Type B pancreatic cell (in vitro differentiated cells): ENCODE measurements around the gene ARAP1. TPM values are rescaled to one million over a fixed set of nuclear protein-coding genes. Genes with fewer than 3 reads are reported as not detected.

ENCODE experiments used
- DNase-seq: peaks from one replicate; pipeline ENCODE4 v3.0.0; 2021; ENCODE audit warnings: mixed read lengths; ENCODE audit not compliant: unreplicated experiment; ENCODE audit errors: extremely low spot score
- H3K27ac Mint-ChIP-seq: 2 replicates; pipeline ENCODE4 v1.8.0; 2021; ENCODE audit warnings: mild to moderate bottlenecking, mixed read lengths
- H3K27me3 Mint-ChIP-seq: 2 replicates; pipeline ENCODE4 v1.8.0; 2021; ENCODE audit warnings: mixed read lengths
- H3K36me3 Mint-ChIP-seq: 2 replicates; pipeline ENCODE4 v1.8.0; 2021; ENCODE audit warnings: mixed read lengths
- H3K4me1 Mint-ChIP-seq: one replicate; pipeline ENCODE4 v1.8.0; 2021; ENCODE audit warnings: mixed read lengths; ENCODE audit not compliant: unreplicated experiment
- H3K4me3 Mint-ChIP-seq: 2 replicates; pipeline ENCODE4 v1.8.0; 2021; ENCODE audit warnings: mild to moderate bottlenecking, mixed read lengths
- H3K9me3 Mint-ChIP-seq: 2 replicates; pipeline ENCODE4 v1.8.0; 2021; ENCODE audit warnings: mixed read lengths
- total RNA-seq: library from RNA; stranded (reverse); gene quantifications from 2 replicates; pipeline ENCODE4 v1.2.1, GENCODE V29; 2021; ENCODE audit warnings: low replicate concordance
- TF ChIP-seq, protein P1 (sequence below): fragments of 200-600 bp; sonication (generic); conservative IDR thresholded peaks from 2 replicates; pipeline ENCODE4 v1.5.0; 2021; ENCODE audit warnings: antibody characterized with exemption, mild to moderate bottlenecking

The ARAP1 gene
- total RNA-seq, 1 donor from 2014 or later: 80.5 TPM

- Mint-ChIP-seq H3K9me3 (no peaks in the 10 kb centered on the region), H3K27me3 (peaks cover 76% of the 10 kb centered on the region), H3K27ac (no peak overlapping the region), H3K4me1 (peaks cover 3% of the 10 kb centered on the region), H3K36me3 (no peaks in the 10 kb centered on the region), H3K4me3 (no peak overlapping the region)
- TF ChIP-seq, protein P1, sequence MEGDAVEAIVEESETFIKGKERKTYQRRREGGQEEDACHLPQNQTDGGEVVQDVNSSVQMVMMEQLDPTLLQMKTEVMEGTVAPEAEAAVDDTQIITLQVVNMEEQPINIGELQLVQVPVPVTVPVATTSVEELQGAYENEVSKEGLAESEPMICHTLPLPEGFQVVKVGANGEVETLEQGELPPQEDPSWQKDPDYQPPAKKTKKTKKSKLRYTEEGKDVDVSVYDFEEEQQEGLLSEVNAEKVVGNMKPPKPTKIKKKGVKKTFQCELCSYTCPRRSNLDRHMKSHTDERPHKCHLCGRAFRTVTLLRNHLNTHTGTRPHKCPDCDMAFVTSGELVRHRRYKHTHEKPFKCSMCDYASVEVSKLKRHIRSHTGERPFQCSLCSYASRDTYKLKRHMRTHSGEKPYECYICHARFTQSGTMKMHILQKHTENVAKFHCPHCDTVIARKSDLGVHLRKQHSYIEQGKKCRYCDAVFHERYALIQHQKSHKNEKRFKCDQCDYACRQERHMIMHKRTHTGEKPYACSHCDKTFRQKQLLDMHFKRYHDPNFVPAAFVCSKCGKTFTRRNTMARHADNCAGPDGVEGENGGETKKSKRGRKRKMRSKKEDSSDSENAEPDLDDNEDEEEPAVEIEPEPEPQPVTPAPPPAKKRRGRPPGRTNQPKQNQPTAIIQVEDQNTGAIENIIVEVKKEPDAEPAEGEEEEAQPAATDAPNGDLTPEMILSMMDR: no peak
- no peak for DNase-seq
Measured at GRCh38 chr11:72672597-72673238, 79.5 kb downstream of the ARAP1 start.

DNA sequence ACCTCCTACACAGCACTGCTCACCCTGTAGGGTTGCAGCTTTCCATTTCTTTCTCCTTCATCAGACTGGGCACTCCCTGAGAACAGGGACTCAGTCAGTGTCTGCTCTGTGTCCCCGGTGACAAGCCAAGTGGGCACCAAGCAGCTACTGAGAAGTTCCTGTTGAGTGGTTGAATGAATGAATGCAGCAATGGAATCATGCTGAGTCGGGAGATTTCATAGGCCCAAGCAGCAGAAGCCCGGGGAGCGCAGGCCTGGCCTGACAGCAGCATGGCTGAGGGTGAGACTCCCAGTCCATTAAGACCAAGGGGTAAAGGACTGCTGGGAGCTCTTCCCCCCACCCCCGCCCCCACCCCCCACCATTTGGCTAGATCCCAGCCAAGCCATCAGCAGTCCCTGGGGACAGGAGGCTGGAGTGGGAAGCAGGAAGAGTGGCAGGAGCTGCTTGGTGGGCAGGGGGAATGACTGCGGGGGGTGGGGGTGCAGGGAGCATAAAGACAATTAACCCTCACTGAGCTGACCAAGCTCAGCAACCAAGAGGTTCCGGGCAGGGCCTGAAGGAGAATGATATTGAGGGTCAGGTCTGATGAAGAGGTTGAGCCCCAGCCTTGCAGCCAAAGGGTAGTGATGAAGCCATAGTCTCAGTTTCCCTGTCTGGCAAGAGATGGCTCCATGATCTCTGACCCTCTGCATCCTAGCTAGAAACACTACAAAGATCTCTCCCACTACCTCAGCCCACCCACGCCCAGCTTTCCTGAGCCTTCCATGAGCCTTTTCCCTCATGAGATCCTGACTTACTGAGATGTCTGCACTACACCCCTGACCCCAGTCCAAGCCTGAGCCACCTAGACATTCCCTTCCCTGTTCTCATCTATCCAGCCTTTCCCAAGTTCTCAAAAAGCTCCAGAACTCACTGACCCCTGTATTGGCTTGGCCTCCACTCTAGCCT lies 80.8 kb downstream of the ARAP1 start:
- TF ChIP-seq, protein P1: no peak
- Mint-ChIP-seq H3K36me3 (no peaks in the 10 kb centered on the region), H3K4me1 (peaks cover 3% of the 10 kb centered on the region), H3K4me3 (no peak overlapping the region), H3K27me3 (peaks cover 64% of the 10 kb centered on the region), H3K9me3 (peaks cover 4% of the 10 kb centered on the region), H3K27ac (no peak overlapping the region)
- no peak for DNase-seq

GRCh38 chr11:72670041-72670440 lies 82.2 kb downstream of the ARAP1 start:
- Mint-ChIP-seq H3K36me3 (no peaks in the 10 kb centered on the region), H3K4me1 (peaks cover 3% of the 10 kb centered on the region), H3K27me3 (peaks cover 60% of the 10 kb centered on the region), H3K9me3 (peaks cover 4% of the 10 kb centered on the region), H3K27ac (no peak overlapping the region), H3K4me3 (no peak overlapping the region)
- no peak for DNase-seq
- TF ChIP-seq, protein P1: no peak

DNA sequence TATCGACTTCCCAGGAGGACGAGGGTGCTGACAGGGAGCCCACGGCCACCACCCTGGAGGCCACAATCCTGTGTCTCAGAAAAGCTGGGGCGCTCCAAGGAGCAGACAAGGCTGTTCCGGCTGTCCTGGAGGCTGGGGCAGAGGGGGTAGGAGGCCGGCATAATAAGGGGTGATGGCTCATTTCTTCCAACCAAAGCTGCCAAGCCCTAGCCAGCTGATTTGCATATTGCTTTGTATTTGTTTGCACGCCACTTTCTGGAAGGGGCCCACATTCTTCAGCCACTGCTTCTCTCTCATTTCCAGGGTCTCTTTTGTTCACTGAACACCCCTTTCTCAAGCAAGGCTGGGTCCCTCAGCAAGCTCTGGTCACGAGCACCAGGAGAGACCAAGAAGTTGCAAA lies 82.7 kb downstream of the ARAP1 start:
- H3K36me3 Mint-ChIP-seq: no peaks in the 10 kb centered on the region
- H3K9me3 Mint-ChIP-seq: peaks cover 4% of the 10 kb centered on the region
- TF ChIP-seq, protein P1: no peak
- no peak for DNase-seq
- H3K27me3 Mint-ChIP-seq: peaks cover 55% of the 10 kb centered on the region
- no peak overlapping the region for H3K4me3 Mint-ChIP-seq
- H3K27ac Mint-ChIP-seq: no peak overlapping the region
- H3K4me1 Mint-ChIP-seq: peaks cover 3% of the 10 kb centered on the region

DNA sequence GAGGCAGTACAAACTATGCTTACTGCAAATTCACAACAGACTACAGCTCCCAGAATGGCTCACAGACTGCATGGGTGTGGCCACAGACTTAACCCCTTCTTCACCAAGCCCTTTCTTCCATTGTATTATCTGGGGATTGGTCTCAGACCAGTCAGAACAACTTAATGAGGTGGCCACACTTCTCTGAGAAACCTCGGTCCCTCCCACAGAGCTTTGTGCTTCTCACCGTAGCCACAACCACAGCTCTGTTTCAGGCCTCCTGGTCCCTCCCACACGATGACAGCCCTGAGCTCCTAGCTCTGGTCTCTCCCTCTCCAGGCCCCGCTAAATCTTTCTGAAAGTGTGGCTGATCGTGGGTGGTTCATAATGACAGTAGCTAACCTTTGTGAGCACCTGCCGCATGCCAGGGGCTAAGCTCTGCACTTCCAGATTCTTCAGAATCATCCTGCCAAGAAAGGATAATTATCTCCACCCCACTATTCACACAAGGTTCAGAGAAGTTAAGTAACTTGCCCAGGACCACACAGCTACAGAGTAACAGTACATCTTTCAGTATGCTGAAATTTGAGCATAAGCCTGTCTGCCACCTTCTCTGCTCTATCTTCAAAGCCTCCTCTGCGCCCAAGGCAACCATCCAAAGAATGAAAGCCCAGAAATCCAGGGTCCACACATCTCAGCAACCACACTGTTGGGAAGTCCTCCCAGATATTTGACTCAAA lies 83.4 kb downstream of the ARAP1 start:
- peaks cover 4% of the 10 kb centered on the region for H3K9me3 Mint-ChIP-seq
- no peak overlapping the region for H3K4me3 Mint-ChIP-seq
- DNase-seq: no peak
- TF ChIP-seq, protein P1: no peak
- no peaks in the 10 kb centered on the region for H3K4me1 Mint-ChIP-seq
- no peak overlapping the region for H3K27ac Mint-ChIP-seq
- no peaks in the 10 kb centered on the region for H3K36me3 Mint-ChIP-seq
- peaks cover 47% of the 10 kb centered on the region for H3K27me3 Mint-ChIP-seq
